Stimulated activated CD4-positive, alpha-beta T cell treated with anti-CD3 and anti-CD28 coated beads, Interleukin-4, amount 100 ng/mL, for 1 hour (primary cell): ENCODE measurements around the gene CDK4.

Experiments used
- DNase-seq: peaks from one replicate; pipeline ENCODE4 v3.0.0-alpha.2; 2020

The CDK4 gene

GRCh38 chr12:57771236-57771872, 19.2 kb upstream of the CDK4 start:
- DNase-seq: peak; percentile 91

GRCh38 chr12:57770734-57771133, 18.6 kb upstream of the CDK4 start:
- DNase-seq: no peak

GRCh38 chr12:57769594-57769993, 17.5 kb upstream of the CDK4 start:
- no peak for DNase-seq

- DNase-seq: no peak
Observed at GRCh38 chr12:57767876-57768275, 15.8 kb upstream of the CDK4 start.

DNA sequence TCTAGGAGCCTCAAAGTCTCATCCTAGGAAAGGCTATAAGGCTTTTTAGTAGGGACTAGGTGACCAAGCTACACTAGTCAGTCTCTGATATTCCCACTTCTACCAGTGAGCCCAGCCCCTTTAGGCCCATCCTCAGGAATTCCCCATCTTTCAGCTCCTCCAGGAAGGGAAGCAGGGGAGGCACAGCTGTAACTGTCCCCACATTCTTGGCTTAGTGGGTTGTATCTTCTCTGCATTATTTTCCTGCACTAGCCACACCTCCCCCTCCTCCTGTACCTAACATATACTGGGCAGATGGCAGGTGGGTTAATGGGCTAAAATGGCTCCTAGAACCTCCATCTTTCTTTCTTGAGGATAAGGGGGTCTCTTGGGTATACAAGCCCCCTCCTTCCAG, 15.2 kb upstream of the CDK4 start:
- DNase-seq: no peak

GRCh38 chr12:57766464-57767304, 14.6 kb upstream of the CDK4 start, which contains the start of gene CYP27B1:
Gene CYP27B1, minus strand, starts transcription at chr12:57767078. Its CDS starts 37 bp downstream, at chr12:57767041.
- peak; percentile 22 for DNase-seq

DNA sequence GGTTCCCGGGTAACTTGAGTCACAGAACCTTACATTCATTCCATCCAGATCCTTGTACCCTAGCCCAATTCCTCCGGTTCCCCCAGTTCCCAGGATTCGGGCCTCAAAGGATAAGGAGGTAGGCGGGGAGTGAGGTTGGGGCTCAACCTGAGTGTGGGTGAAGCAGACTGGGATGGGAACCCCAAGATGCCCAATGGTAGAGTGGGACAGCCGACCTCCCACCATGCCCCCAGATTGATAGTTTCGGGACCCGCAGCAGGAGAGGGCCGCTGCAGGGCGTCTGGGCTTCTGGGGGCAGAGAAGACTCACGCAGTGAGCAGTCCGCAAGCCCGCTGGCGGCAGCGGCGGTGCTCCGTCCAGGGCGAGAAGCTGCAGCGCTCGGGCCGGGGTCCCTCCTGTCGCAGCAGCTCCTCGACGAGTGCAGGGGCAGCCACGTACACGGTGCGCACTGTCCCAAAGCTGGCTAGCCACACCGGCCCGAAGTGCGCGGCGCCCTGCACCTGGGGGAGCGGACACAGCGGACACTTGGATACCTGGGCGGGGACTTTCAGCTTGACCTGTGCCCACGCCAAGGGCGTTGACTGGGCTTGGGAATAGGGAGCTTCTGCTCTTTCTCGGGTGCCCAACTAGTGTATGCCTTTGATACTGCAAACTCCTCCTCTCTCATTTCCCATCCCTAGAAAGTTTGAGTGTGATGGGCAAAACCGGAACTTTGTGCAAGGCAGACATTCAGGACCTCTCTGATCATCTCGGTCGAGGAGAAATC, 13.8 kb upstream of the CDK4 start:
- DNase-seq: no peak

DNA sequence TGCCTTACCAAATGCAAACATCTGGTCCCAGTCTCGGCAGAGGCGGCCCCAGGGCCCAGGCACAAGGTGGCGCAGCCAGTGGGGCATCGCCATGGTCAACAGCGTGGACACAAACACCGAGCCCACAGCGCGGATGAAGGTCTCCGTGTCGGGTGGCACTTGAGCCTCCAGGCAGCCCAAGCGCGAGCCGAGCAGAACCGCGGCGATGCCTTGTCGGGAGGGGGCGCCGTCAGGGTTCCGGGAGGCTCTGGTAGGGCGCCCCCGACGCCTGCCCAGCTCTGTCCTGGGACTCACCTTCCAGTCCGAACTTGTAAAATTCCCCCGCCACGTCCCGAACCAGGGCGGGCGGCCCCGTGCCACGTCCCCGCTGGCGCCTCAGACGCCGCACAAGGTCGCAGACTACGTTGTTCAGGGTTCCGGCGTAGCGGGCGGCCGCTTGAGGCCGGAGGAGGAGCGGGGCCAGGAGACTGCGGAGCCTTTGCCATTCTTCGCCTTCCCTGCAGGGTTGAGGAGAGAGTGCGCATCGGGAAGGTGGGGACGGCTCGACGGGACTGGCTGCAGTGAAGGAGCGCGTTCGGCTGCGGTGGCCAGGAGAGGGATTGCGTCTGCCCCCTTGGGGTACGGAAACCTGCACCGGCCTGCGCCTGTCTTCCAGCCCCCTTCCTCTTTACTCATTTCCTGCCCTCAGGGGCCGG, 13.0 kb upstream of the CDK4 start:
- peak; percentile 69 for DNase-seq

DNA sequence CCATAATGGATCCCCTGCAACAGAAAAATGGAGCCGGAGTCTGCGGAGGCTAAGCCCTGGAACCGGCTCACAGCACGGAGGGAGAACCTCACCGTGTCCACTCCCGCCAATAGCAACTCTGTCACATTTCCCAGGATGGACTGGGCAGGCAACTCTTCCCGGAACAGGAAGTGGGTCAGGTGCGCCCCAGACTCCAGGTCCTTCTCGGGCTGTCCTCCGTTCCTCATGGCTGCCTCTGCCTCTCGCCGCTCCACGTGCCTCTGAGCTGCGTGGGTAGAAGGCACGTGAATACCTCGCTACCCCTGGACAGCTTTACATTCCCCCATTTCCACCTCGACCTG, 12.5 kb upstream of the CDK4 start:
- DNase-seq: peak; percentile 46

- DNase-seq: no peak
Observed at GRCh38 chr12:57763881-57764661, 12.0 kb upstream of the CDK4 start.

GRCh38 chr12:57762463-57762862, 10.4 kb upstream of the CDK4 start:
- no peak for DNase-seq

DNA sequence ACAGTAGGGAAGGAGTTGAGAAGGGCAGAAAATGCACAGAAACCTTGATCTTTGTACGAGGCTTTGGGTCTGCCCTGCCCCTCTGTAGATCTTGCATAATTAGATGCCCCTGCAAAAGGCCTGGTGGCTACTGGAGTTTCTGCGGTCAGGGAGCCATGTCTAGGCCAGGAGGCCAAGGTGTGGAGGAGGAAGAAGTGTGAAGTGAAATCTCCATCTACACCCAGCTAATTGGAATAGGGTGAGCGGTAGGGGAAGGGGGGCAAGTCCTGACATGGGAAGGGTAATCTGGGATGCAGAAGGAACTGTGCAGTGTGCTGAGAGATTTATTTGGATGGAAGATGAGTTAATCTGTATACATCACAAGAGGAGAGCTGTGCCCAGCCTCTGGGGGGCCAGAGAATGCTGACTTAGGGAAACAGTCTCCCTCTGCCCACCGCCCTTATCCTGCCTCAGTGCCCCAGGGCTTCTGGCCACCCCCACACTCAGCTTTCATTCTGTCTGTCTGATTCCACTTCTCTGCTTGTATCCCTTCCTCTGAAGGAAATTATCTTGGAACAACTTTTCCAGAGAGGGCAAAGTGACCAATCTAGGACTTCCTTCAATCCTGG, 9.4 kb upstream of the CDK4 start:
- no peak for DNase-seq

- DNase-seq: no peak
Observed at GRCh38 chr12:57760347-57760982, 8.4 kb upstream of the CDK4 start.

DNA sequence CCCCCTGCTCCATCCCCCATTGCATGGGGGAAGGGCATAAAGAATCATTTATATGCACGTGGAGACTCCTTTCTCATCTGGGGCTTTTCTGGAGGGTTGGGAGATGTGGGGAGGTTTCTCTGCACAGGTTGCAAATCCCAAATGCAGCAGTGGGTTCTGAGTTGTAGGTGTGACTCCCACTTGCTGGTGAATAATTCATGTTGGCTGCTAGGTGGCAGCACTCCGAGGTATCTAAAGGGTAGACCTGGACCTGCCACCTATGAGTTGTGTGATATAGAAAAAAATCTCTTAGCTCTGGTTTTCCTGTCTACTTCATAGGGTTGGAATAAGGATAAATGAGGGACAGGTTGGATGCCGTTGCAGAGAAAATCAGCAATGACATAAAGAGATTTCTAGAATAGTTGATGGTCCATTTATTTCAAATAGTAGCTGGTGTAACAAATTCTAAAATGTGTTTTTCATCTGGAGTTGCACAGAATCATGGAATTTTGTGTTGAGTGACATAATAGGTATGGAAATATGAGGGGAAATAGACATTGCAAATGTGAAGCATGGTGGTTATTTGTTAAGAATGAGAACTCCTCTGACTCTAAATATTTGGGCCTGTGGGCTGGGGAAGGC, 7.4 kb upstream of the CDK4 start:
- peak; percentile 46 for DNase-seq

DNA sequence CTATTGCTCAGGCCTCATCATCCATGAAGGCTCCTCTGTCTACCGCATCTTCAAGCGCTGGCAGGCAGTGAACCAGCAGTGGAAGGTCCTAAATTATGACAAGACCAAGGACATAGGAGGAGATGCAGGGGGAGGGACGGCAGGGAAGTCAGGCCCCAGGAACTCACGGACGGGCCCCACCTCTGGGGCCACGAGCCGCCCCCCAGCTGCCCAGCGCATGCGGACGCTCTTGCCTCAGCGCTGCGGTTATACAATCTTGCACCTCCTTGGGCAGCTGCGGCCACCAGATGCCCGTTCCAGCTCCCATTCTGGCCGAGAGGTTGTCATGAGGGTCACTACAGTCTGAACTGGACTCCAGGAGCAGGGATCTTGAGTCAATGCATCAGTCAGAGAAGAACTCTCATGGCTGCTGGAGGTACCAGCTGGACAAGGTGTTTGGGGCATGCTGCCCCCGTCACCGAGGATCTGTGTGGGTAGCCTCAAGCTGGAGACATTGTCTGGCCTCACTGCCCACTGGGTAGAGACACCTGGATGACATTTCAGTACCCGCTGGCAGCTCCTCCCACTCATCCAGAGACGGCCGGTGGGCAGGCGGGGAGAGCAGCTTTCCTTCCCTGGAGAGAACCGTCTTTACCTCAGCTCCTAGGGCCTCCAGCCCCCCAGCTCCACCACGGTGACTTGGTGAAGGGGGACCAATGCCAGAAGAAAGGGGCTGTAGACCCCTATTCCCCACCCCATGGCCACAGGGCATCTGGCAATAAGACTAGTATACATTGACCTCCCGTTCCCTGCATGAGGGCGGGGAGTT, 6.6 kb upstream of the CDK4 start:
- no peak for DNase-seq

DNA sequence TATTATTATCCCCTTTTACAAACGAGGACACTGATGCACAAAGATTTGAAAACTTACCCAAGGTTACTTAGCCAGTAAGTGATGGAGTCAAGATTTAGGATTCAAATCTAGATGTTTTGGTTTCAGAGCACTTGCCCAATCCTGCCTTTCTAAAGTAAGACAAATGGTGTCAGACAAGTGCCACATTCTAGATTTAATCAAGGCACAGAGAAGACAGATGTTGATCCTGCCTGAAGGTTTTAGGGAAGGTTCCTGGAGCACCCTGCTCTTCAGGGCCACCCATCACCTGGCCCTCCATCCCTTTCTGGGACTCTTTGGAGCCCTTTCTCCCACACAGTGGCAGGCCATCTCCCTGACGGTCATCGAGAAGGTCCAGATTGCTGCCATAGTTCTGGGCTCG, 5.7 kb upstream of the CDK4 start:
- no peak for DNase-seq

DNA sequence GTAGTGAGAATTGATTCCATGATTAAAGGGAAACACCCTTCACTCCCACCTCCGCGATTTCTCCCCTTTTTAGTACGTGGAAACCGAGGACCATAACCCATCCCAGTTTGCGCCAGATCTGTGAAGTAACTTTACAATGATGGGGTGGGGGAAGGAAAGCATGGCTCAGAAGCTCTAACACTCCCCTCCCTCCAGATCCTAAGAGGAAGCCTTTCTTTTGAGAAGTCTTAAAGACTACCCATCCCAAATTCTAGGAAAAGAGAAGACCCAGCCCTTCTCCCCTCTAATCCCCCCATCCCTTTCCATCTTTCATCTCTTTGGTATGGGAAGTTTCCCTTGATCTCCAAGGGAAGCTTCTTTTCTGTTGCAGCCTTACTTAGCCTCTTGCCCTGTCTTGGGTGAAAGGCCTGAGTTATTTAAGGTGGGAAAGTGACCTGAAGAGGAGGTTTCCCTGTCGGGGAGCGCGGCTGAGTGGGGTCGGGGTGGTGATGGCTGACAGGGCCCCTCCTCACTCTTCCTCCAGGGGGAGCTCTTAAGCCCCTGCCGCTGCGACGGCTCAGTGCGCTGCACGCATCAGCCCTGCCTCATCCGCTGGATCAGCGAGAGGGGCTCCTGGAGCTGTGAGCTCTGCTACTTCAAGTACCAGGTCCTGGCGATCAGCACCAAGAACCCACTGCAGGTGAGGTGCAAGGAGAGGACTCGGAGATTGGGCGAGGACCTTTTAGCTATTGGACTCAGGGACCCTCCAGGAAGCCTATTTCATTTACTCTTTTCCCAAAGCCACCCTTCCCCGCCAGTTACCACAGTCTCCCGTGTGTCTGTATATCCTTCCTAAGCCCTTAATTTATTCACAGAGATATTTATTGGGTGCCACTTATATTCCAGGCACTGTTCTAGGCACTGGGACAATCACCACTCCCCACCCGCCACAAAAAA, 4.6 kb upstream of the CDK4 start:
- DNase-seq: peak; percentile 72

- peak; percentile 42 for DNase-seq
Observed at GRCh38 chr12:57755454-57756372, 3.6 kb upstream of the CDK4 start.
